ENCODE data around the gene CALHM6.

The CALHM6 gene

GRCh38 chr6:116461331-116461931, at the start of gene CALHM6:
TSS of gene CALHM6 (plus strand) at chr6:116461375. CDS start at chr6:116461930, 555 bp downstream.
- H3K4me3 ChIP-seq (ENCODE audit: low read depth, low read length): no peak within 1 kb of the TSS
- no peak for DNase-seq (ENCODE audit: low read depth)
- TF ChIP-seq MYC (IDR thresholded peaks at IDR 0.05; ENCODE audit: low read depth, low read length) (no peak), POLR2A (IDR thresholded peaks at IDR 0.05; ENCODE audit: extremely low read depth, insufficient read length) (no peak)
- TF ChIP-seq, protein P1, sequence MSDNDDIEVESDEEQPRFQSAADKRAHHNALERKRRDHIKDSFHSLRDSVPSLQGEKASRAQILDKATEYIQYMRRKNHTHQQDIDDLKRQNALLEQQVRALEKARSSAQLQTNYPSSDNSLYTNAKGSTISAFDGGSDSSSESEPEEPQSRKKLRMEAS (IDR thresholded peaks at IDR 0.05; ENCODE audit: low read depth, low read length): no peak
- TF ChIP-seq, protein P2, sequence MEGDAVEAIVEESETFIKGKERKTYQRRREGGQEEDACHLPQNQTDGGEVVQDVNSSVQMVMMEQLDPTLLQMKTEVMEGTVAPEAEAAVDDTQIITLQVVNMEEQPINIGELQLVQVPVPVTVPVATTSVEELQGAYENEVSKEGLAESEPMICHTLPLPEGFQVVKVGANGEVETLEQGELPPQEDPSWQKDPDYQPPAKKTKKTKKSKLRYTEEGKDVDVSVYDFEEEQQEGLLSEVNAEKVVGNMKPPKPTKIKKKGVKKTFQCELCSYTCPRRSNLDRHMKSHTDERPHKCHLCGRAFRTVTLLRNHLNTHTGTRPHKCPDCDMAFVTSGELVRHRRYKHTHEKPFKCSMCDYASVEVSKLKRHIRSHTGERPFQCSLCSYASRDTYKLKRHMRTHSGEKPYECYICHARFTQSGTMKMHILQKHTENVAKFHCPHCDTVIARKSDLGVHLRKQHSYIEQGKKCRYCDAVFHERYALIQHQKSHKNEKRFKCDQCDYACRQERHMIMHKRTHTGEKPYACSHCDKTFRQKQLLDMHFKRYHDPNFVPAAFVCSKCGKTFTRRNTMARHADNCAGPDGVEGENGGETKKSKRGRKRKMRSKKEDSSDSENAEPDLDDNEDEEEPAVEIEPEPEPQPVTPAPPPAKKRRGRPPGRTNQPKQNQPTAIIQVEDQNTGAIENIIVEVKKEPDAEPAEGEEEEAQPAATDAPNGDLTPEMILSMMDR (IDR thresholded peaks at IDR 0.05; ENCODE audit: low read depth, low read length): no peak

- no peak for DNase-seq (ENCODE audit: low read depth)
- H3K4me3 ChIP-seq (ENCODE audit: low read depth, low read length): no peak overlapping the region
- no peak for TF ChIP-seq MYC (IDR thresholded peaks at IDR 0.05; ENCODE audit: low read depth, low read length)
- TF ChIP-seq, protein P1 (IDR thresholded peaks at IDR 0.05; ENCODE audit: low read depth, low read length): no peak
- no peak for TF ChIP-seq POLR2A (IDR thresholded peaks at IDR 0.05; ENCODE audit: extremely low read depth, insufficient read length)
- TF ChIP-seq, protein P2 (IDR thresholded peaks at IDR 0.05; ENCODE audit: low read depth, low read length): no peak
These were observed 48.9 kb upstream of the CALHM6 start for GRCh38 chr6:116412270-116412669.

DNA sequence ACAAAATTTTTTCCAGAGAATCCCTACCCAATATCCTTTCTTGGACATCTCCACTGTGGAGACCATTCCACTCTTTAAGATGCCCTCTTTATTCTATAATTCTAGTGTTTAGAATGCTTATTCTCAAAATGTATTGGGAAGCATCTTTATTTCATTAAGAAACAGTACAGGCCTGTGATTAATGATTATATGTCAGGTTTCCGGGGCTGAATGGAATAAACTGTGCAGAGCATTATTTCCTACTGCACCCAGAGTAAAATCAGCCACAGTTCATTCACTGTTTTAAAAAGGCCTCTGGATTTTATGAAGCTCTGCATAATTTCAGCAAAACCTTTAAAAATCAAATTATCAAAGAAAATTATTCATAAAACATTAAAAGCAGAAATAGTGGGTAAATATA, 47.8 kb upstream of the CALHM6 start:
- no peak overlapping the region for H3K4me3 ChIP-seq (ENCODE audit: low read depth, low read length)
- TF ChIP-seq, protein P2 (IDR thresholded peaks at IDR 0.05; ENCODE audit: low read depth, low read length): no peak
- TF ChIP-seq MYC (IDR thresholded peaks at IDR 0.05; ENCODE audit: low read depth, low read length): no peak
- TF ChIP-seq, protein P1 (IDR thresholded peaks at IDR 0.05; ENCODE audit: low read depth, low read length): no peak
- no peak for TF ChIP-seq POLR2A (IDR thresholded peaks at IDR 0.05; ENCODE audit: extremely low read depth, insufficient read length)
- DNase-seq (ENCODE audit: low read depth): no peak

- DNase-seq (ENCODE audit: low read depth): no peak
- TF ChIP-seq, protein P1 (IDR thresholded peaks at IDR 0.05; ENCODE audit: low read depth, low read length): no peak
- TF ChIP-seq POLR2A (IDR thresholded peaks at IDR 0.05; ENCODE audit: extremely low read depth, insufficient read length): no peak
- no peak for TF ChIP-seq MYC (IDR thresholded peaks at IDR 0.05; ENCODE audit: low read depth, low read length)
- TF ChIP-seq, protein P2 (IDR thresholded peaks at IDR 0.05; ENCODE audit: low read depth, low read length): no peak
- H3K4me3 ChIP-seq (ENCODE audit: low read depth, low read length): no peak overlapping the region
These were observed 43.5 kb upstream of the CALHM6 start for GRCh38 chr6:116417661-116418060.

DNA sequence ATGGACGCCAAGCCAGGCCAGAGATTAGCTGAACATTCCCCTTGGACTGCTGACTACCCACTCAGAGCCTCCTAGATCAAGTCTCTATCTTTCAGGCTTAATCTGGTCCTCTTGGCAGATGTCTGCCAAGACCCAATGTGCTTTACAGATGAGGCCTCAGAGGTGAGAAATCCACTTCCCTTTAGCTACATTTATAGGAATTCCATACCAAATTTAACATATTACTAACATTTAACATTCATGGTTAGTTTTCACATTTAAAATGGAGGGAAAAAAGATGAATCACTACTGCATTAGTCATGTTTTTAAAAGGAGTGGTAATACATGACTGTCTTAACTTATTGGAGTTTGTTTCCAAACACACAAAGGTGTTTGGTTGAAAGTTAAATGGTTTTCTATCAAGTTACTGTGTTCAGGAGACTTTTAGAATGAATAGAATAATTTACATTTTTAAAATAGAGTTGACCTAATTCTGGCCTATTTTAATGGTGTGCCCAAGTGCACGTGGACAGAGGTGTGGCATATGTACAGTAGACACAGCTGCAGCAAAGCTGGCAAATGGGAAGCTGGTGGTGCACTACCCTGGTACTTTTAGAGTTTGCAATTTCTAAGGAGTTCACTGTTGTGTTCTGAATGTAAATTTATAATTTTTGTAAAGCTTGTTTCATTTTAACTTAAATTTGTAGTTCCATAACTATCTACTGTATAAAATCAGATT, 41.9 kb upstream of the CALHM6 start:
- H3K4me3 ChIP-seq (ENCODE audit: low read depth, low read length): no peak overlapping the region
- no peak for TF ChIP-seq POLR2A (IDR thresholded peaks at IDR 0.05; ENCODE audit: extremely low read depth, insufficient read length)
- TF ChIP-seq, protein P1 (IDR thresholded peaks at IDR 0.05; ENCODE audit: low read depth, low read length): no peak
- TF ChIP-seq MYC (IDR thresholded peaks at IDR 0.05; ENCODE audit: low read depth, low read length): no peak
- TF ChIP-seq, protein P2 (IDR thresholded peaks at IDR 0.05; ENCODE audit: low read depth, low read length): no peak
- DNase-seq (ENCODE audit: low read depth): no peak

All from NB4 (cell line).